Astrocyte (in vitro differentiated cells and primary cell): ENCODE results near the gene KEAP1.
"Not testable (repeated sequence)": the region's sequence is repeated elsewhere in the genome, so short reads cannot be mapped to it uniquely, and the experiment has no call there.

ENCODE experiments used
- CTCF ChIP-seq: IDR thresholded peaks from 2 replicates; pipeline ENCODE4 v1.5.1; 2011; ENCODE audit warnings: low read depth, mild to moderate bottlenecking, inconsistent platforms, low read length, moderate library complexity; ENCODE audit not compliant: insufficient read depth
- EZH2 ChIP-seq: IDR thresholded peaks from 2 replicates; pipeline ENCODE4 v1.6.1; 2012; ENCODE audit warnings: mild to moderate bottlenecking, low read length, inconsistent platforms; ENCODE audit not compliant: insufficient read depth

DNA sequence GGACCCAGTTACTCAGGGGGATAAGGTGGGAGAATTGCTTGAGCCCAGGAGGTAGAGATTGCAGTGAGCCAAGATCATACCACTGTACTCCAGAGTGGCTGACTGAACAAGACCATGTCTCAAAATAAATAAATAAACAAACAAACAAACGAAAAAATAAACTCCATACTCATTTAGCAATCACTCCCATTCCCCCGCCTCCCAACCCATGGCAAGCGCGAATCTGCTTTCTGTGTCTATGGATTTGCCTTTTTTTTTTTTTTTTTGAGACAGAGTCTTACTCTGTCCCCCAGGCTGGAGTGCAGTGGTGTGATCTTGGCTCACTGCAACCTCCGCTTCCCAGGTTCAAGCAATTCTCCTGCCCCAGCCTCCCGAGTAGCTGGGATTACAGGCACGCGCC, 23.7 kb upstream of the KEAP1 start:
- not testable (repeated sequence) for TF ChIP-seq EZH2, CTCF
